GM12878 (cell line): ENCODE data around the gene TFCP2. TPM values are rescaled to one million over a fixed set of nuclear protein-coding genes. Genes with fewer than 3 reads are reported as not detected.

Experiments used
- ATAC-seq: fragments of 200-7000 bp; cut with Tn5 transposase; 3 replicates; pipeline ENCODE4 v1.9.1; 2020; ENCODE audit warnings: mild to moderate bottlenecking, moderate library complexity
- BruUV-seq: library from RNA; stranded (reverse); fragments of 400-500 nt; replicated peaks from 2 replicates; lab custom pipeline; 2021; lab: Mats Ljungman, UMichigan
- CTCF ChIA-PET: fragments of 300-600 bp; sonication (Branson Sonifier 250); formaldehyde crosslinking; extraction: SDS; loops from one replicate; lab custom pipeline; 2021; ENCODE audit warnings: inconsistent platforms; lab: Yijun Ruan, JAX
- POLR2A ChIA-PET: fragments of 350-600 bp; formaldehyde crosslinking; extraction: SDS; loops from one replicate; lab custom pipeline; 2021; ENCODE audit warnings: inconsistent platforms; lab: Charles Lee
- RAD21 ChIA-PET: fragments of 300-600 bp; sonication (Branson Sonifier 250); formaldehyde crosslinking; loops from one replicate; lab custom pipeline; 2023; ENCODE audit warnings: antibody characterized with exemption; ENCODE audit not compliant: unreplicated experiment; lab: Charles Lee
- SMC1A ChIA-PET: fragments of 300-600 bp; sonication (Branson Sonifier 250); formaldehyde crosslinking; loops from one replicate; lab custom pipeline; 2023; ENCODE audit not compliant: unreplicated experiment, uncharacterized antibody; lab: Charles Lee
- DNase-seq: peaks from one replicate; pipeline ENCODE4 v3.0.0-alpha.2; 2011; ENCODE audit warnings: low read depth, low spot score
- FAIRE-seq: peaks from 3 replicates; lab custom pipeline; 2011; peaks lifted over from hg19 to GRCh38; lab: Jason Lieb, UNC
- H2AFZ ChIP-seq: 2 replicates; pipeline ENCODE4 v1.6.0; 2011; ENCODE audit warnings: low read depth, low read length, control low read depth; ENCODE audit not compliant: control insufficient read depth
- H3K27ac ChIP-seq: 2 replicates; pipeline ENCODE4 v1.5.1; 2011; ENCODE audit warnings: control low read depth; ENCODE audit not compliant: control insufficient read depth, insufficient read depth
- H3K27me3 ChIP-seq, 2 experiments: replicated peaks in 1 of 2; 2 replicates each; pipeline versions ENCODE4 v1.6.0 to v1.6.1; 2011; ENCODE audit warnings: low read length in 1 of 2; ENCODE audit not compliant: control insufficient read depth in 2 of 2, insufficient read depth in 2 of 2
- H3K36me3 ChIP-seq, 2 experiments: 2 replicates each; pipeline ENCODE4 v1.5.1; 2011; ENCODE audit warnings: low read length in 1 of 2; ENCODE audit not compliant: control insufficient read depth in 2 of 2, insufficient read depth in 2 of 2
- H3K4me1 ChIP-seq: 2 replicates; pipeline ENCODE4 v1.6.1; 2011; ENCODE audit warnings: mild to moderate bottlenecking, low read length, moderate library complexity, mixed read lengths; ENCODE audit not compliant: control insufficient read depth, insufficient read depth
- H3K4me2 ChIP-seq: 2 replicates; pipeline ENCODE4 v1.6.0; 2011; ENCODE audit warnings: control low read depth; ENCODE audit not compliant: control insufficient read depth, insufficient read depth
- H3K4me3 ChIP-seq: fragments of 200-600 bp; sonication (generic); 2 replicates; pipeline ENCODE4 v1.5.1; 2016
- H3K79me2 ChIP-seq: 2 replicates; pipeline ENCODE4 v1.6.0; 2011; ENCODE audit warnings: low read length; ENCODE audit not compliant: control insufficient read depth, insufficient read depth
- H3K9ac ChIP-seq: 2 replicates; pipeline ENCODE4 v1.8.0; 2011; ENCODE audit warnings: low read length, control low read depth, mixed read lengths; ENCODE audit not compliant: control insufficient read depth, insufficient read depth
- H3K9me3 ChIP-seq: replicated peaks from 3 replicates; pipeline ENCODE4 v1.5.1; 2011; ENCODE audit warnings: mild to moderate bottlenecking, low read length; ENCODE audit not compliant: control insufficient read depth, insufficient read depth
- H4K20me1 ChIP-seq: 2 replicates; pipeline ENCODE4 v1.6.0; 2011; ENCODE audit not compliant: control insufficient read depth, insufficient read depth
- BCL11A ChIP-seq: IDR thresholded peaks from 2 replicates; pipeline ENCODE4 v1.6.1; 2011; ENCODE audit warnings: low read depth, low read length
- CBFB ChIP-seq: IDR thresholded peaks from 2 replicates; pipeline ENCODE4 v1.6.1; 2016; ENCODE audit warnings: antibody characterized with exemption, low read depth
- CHD4 ChIP-seq: fragments of 200-600 bp; sonication (generic); IDR thresholded peaks from 2 replicates; pipeline ENCODE4 v1.6.1; 2016; ENCODE audit warnings: mild to moderate bottlenecking
- EZH2 ChIP-seq: IDR thresholded peaks from 2 replicates; pipeline ENCODE4 v1.6.1; 2012; ENCODE audit warnings: low read depth, mild to moderate bottlenecking, control low read depth, inconsistent platforms, low read length, borderline replicate concordance; ENCODE audit not compliant: control insufficient read depth
- IKZF2 ChIP-seq, 2 experiments: fragments of 450-650 bp; IDR thresholded peaks; 2 replicates each; pipeline ENCODE4 v1.6.1; 2017; ENCODE audit warnings: mild to moderate bottlenecking in 2 of 2, moderate library complexity in 2 of 2
- MTA2 ChIP-seq: fragments of 450-650 bp; IDR thresholded peaks from 2 replicates; pipeline ENCODE4 v1.6.1; 2016; ENCODE audit warnings: low read depth, mild to moderate bottlenecking, moderate library complexity
- MXI1 ChIP-seq: fragments of 150-350 bp; IDR thresholded peaks from 2 replicates; pipeline ENCODE4 v1.6.1; 2011; ENCODE audit warnings: low read depth, mild to moderate bottlenecking, inconsistent platforms, low read length, improper control_type of control experiment
- PAX8 ChIP-seq: fragments of 450-650 bp; IDR thresholded peaks from 2 replicates; pipeline ENCODE4 v1.6.1; 2017; ENCODE audit warnings: mild to moderate bottlenecking, moderate library complexity
- RUNX3 ChIP-seq: IDR thresholded peaks from 2 replicates; pipeline ENCODE4 v1.6.1; 2012; ENCODE audit warnings: low read length, inconsistent platforms
- SMAD5 ChIP-seq: IDR thresholded peaks from 2 replicates; pipeline ENCODE4 v1.6.1; 2016; ENCODE audit warnings: antibody characterized with exemption, low read depth
- TBL1XR1 ChIP-seq: IDR thresholded peaks from 2 replicates; pipeline ENCODE4 v1.6.1; 2012; ENCODE audit warnings: low read depth, low read length, improper control_type of control experiment
- WGBS: methylation state at CpG from one replicate; pipeline ENCODE4 v1.1.6; 2016; ENCODE audit warnings: low lambda C conversion rate; ENCODE audit not compliant: insufficient replicate concordance, insufficient coverage; ENCODE audit errors: missing lambda C conversion rate; 5-methylcytosine and 5-hydroxymethylcytosine counted together
- in situ Hi-C: fragments of 300-500 bp; cut with MboI; formaldehyde crosslinking; loops from 9 replicates; pipeline ENCODE4 v1.14.3; 2018; ENCODE audit warnings: mixed read lengths
- intact Hi-C: fragments of 100-400 bp; cut with micrococcal nuclease; formaldehyde crosslinking; loops from one replicate; pipeline ENCODE4 v1.14.2; 2022; ENCODE audit not compliant: unreplicated experiment
- polyA plus RNA-seq, 11 experiments: library from polyadenylated mRNA; depleted of rRNA in 4 of 11; unstranded in 6 of 11; stranded (reverse) in 5 of 11; fragments of >200 nt; fragmentation: Nextera tagmentation in 4 of 11; fragmentation: Illumina TruSeq in 1 of 11; extraction: Ambion mirVana in 4 of 11; extraction: Trizol in 1 of 11; gene quantifications; 1 replicate in 1 of 11; 2 replicates in 10 of 11; pipeline versions ENCODE4 v1.2.1 to v1.2.3, GENCODE V29; 2011 to 2016; ENCODE audit warnings: inconsistent platforms in 2 of 11, missing spikeins in 2 of 11, low read depth in 1 of 11
- total RNA-seq, 4 experiments: library from RNA; depleted of rRNA in 3 of 4; stranded (reverse); fragments of >200 nt in 3 of 4; fragmentation: Illumina TruSeq in 1 of 4; extraction: Trizol in 1 of 4; gene quantifications; 2 replicates each; pipeline versions ENCODE4 v1.2.1 to v1.2.3, GENCODE V29; 2013 to 2021
- TF ChIP-seq, protein P1 (sequence below): IDR thresholded peaks from 2 replicates; pipeline ENCODE4 v1.6.1; 2012; ENCODE audit warnings: low read length, inconsistent platforms
- TF ChIP-seq, protein P2 (sequence below): IDR thresholded peaks from 2 replicates; pipeline ENCODE4 v1.6.1; 2011; ENCODE audit warnings: borderline replicate concordance, low read depth, mild to moderate bottlenecking, moderate library complexity, mixed read lengths, low read length; ENCODE audit not compliant: insufficient read depth; ENCODE audit errors: extremely low read length
- TF ChIP-seq, protein P3 (sequence below): fragments of 450-650 bp; IDR thresholded peaks from 2 replicates; pipeline ENCODE4 v1.6.1; 2016; ENCODE audit warnings: mild to moderate bottlenecking
- TF ChIP-seq, protein P4 (sequence below): fragments of 450-650 bp; formaldehyde crosslinking; IDR thresholded peaks from 2 replicates; pipeline ENCODE4 v1.5.0; 2022; ENCODE audit warnings: mild to moderate bottlenecking, missing genetic modification characterization

The TFCP2 gene
- total and polyA plus RNA-seq, 10 of the 15 experiments (the other 5 are each of a cell fraction or from before 2014, with no cell fraction given) = 5.8 to 29.7 (median 14.2) TPM

DNA sequence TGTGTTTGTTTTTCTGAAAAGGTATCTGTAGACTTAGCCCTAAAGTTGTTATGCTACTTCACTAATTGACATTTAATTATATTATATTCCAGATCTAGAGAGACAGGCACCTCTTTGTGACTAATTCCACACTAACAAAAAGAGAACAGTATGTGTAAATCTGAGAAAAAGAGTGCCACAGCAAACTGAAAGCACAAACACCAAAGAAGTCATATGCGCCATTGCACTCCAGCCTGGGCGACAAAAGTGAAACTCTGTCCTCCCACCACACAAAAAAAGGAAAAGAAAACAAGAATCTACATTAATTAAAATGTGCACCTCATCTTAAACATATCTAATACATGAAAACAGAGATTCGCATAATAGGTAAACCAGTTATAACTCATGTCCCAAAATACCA, 85.1 kb downstream of the TFCP2 start (continued):
- TF ChIP-seq, protein P1, sequence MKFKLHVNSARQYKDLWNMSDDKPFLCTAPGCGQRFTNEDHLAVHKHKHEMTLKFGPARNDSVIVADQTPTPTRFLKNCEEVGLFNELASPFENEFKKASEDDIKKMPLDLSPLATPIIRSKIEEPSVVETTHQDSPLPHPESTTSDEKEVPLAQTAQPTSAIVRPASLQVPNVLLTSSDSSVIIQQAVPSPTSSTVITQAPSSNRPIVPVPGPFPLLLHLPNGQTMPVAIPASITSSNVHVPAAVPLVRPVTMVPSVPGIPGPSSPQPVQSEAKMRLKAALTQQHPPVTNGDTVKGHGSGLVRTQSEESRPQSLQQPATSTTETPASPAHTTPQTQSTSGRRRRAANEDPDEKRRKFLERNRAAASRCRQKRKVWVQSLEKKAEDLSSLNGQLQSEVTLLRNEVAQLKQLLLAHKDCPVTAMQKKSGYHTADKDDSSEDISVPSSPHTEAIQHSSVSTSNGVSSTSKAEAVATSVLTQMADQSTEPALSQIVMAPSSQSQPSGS = 0 out of 2 replicates have a peak, but pooled peaks have one; percentile 17
- no peak for TF ChIP-seq TBL1XR1
- TF ChIP-seq, protein P2, sequence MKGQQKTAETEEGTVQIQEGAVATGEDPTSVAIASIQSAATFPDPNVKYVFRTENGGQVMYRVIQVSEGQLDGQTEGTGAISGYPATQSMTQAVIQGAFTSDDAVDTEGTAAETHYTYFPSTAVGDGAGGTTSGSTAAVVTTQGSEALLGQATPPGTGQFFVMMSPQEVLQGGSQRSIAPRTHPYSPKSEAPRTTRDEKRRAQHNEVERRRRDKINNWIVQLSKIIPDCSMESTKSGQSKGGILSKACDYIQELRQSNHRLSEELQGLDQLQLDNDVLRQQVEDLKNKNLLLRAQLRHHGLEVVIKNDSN = no peak
- TF ChIP-seq CBFB = no peak
- TF ChIP-seq, protein P3, sequence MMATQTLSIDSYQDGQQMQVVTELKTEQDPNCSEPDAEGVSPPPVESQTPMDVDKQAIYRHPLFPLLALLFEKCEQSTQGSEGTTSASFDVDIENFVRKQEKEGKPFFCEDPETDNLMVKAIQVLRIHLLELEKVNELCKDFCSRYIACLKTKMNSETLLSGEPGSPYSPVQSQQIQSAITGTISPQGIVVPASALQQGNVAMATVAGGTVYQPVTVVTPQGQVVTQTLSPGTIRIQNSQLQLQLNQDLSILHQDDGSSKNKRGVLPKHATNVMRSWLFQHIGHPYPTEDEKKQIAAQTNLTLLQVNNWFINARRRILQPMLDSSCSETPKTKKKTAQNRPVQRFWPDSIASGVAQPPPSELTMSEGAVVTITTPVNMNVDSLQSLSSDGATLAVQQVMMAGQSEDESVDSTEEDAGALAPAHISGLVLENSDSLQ = peak; percentile 40; the same call in 1 of the 2 replicates
- TF ChIP-seq SMAD5 = no peak
- TF ChIP-seq MTA2 = peak; percentile 82
- TF ChIP-seq BCL11A = 0 out of 2 replicates have a peak, but pooled peaks have one; percentile 15
- TF ChIP-seq IKZF2 (IDR thresholded peaks at IDR 0.05) = peak; percentile 61 to 64; a peak in 2 of 4 replicates

DNA sequence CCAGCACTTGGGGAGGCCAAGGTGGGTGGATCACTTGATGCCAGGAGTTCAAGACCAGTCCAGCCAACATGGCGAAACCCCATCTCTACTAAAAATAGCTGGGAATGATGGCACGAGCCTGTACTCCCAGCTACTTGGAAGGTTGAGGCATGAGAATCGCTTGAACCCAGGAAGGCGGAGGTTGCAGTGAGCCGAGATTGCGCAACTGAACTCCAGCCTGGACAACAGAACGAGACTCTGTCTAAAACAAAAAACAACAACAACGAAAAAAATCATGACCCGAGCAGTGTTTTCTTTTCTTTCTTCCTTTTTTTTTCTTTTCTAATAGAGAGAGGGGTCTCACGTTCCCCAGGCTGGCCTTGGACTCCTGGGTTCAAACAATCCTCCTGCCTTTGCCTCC, 86.0 kb downstream of the TFCP2 start:
- Histone ChIP-seq H3K27ac (no peak overlapping the region), H3K27me3 (no peaks in the 10 kb centered on the region), H3K4me2 (no peak overlapping the region), H4K20me1 (no peaks in the 10 kb centered on the region), H2AFZ (no peak overlapping the region), H3K36me3 (no peaks in the 10 kb centered on the region; a peak in 2 of 4 replicates), H3K4me1 (peaks cover 9% of the 10 kb centered on the region; the same call in 1 of the 2 replicates), H3K4me3 (no peak overlapping the region), H3K79me2 (no peaks in the 10 kb centered on the region; the same call in 1 of the 2 replicates), H3K9me3 (no peaks in the 10 kb centered on the region), H3K9ac (no peak overlapping the region)
- POLR2A ChIA-PET = interaction anchor here (0.6 kb wide), 1 partner anchor 18 kb away, joined by 4 read pairs; no protein-coding TSS in a partner anchor
- ATAC-seq (no peak), DNase-seq (no peak), FAIRE-seq (no peak)
- CTCF ChIA-PET = interaction anchor here (1.0 kb wide), 1 partner anchor 40 kb away, joined by 3 read pairs; no protein-coding TSS in a partner anchor
- intact Hi-C loops = no loop called here
- no TSS peak for BruUV-seq
- 98% methylated on average over 10 of the region's 10 CpGs for WGBS
- in situ Hi-C loops = no loop called here
- RAD21 ChIA-PET = interaction anchor here (0.9 kb wide), 1 partner anchor 266 kb away, joined by 3 read pairs; no protein-coding TSS in a partner anchor
- SMC1A ChIA-PET = interaction anchor here (1.3 kb wide), 1 partner anchor 12 kb away, joined by 3 read pairs; no protein-coding TSS in a partner anchor
- TF ChIP-seq RUNX3 (no peak), CHD4 (no peak), EZH2 (no peak), MXI1 (no peak), PAX8 (no peak)
- TF ChIP-seq, protein P4, sequence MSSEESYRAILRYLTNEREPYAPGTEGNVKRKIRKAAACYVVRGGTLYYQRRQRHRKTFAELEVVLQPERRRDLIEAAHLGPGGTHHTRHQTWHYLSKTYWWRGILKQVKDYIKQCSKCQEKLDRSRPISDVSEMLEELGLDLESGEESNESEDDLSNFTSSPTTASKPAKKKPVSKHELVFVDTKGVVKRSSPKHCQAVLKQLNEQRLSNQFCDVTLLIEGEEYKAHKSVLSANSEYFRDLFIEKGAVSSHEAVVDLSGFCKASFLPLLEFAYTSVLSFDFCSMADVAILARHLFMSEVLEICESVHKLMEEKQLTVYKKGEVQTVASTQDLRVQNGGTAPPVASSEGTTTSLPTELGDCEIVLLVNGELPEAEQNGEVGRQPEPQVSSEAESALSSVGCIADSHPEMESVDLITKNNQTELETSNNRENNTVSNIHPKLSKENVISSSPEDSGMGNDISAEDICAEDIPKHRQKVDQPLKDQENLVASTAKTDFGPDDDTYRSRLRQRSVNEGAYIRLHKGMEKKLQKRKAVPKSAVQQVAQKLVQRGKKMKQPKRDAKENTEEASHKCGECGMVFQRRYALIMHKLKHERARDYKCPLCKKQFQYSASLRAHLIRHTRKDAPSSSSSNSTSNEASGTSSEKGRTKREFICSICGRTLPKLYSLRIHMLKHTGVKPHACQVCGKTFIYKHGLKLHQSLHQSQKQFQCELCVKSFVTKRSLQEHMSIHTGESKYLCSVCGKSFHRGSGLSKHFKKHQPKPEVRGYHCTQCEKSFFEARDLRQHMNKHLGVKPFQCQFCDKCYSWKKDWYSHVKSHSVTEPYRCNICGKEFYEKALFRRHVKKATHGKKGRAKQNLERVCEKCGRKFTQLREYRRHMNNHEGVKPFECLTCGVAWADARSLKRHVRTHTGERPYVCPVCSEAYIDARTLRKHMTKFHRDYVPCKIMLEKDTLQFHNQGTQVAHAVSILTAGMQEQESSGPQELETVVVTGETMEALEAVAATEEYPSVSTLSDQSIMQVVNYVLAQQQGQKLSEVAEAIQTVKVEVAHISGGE (CRISPR knock-in tag) = no peak
